SU-DHL-6 (cell line): ENCODE data around the gene LRPAP1.

Source experiments
- H2AFZ ChIP-seq: fragments of 200-600 bp; sonication (generic); 2 replicates; pipeline ENCODE4 v1.6.1; 2014; ENCODE audit warnings: low read depth, mild to moderate bottlenecking, moderate library complexity, mixed read lengths, antibody characterized with exemption, low read length; ENCODE audit not compliant: severe bottlenecking
- H3F3A ChIP-seq: fragments of 200-600 bp; shearing (Covaris generic); 2 replicates; pipeline ENCODE4 v1.6.0; 2016; ENCODE audit warnings: antibody characterized with exemption, mild to moderate bottlenecking; ENCODE audit not compliant: insufficient read depth
- H3K27ac ChIP-seq: fragments of 200-600 bp; sonication (generic); 2 replicates; pipeline ENCODE4 v1.5.1; 2016; ENCODE audit warnings: low read depth, mild to moderate bottlenecking, low read length, moderate library complexity, mixed read lengths
- H3K27me3 ChIP-seq: fragments of 200-600 bp; sonication (generic), shearing (Covaris generic); 2 replicates; pipeline ENCODE4 v1.6.0; 2014; ENCODE audit warnings: mild to moderate bottlenecking, low read length
- H3K36me3 ChIP-seq: fragments of 200-600 bp; sonication (generic); 2 replicates; pipeline ENCODE4 v1.6.1; 2014; ENCODE audit warnings: mild to moderate bottlenecking, low read length, mixed read lengths
- H3K4me2 ChIP-seq: fragments of 300-600, 200-600 bp; shearing (Covaris generic), sonication (generic); 2 replicates; pipeline ENCODE4 v1.6.0; 2014; ENCODE audit warnings: low read length, low read depth, mild to moderate bottlenecking; ENCODE audit not compliant: poor library complexity, severe bottlenecking
- H3K4me3 ChIP-seq: fragments of 200-600 bp; sonication (generic); 2 replicates; pipeline ENCODE4 v1.5.1; 2014; ENCODE audit warnings: antibody characterized with exemption, low read length, mild to moderate bottlenecking, mixed read lengths; ENCODE audit not compliant: insufficient read depth, poor library complexity, severe bottlenecking
- H3K79me2 ChIP-seq: fragments of 200-600 bp; sonication (generic); 2 replicates; pipeline ENCODE4 v1.6.1; 2014; ENCODE audit warnings: mild to moderate bottlenecking, low read length, moderate library complexity; ENCODE audit not compliant: insufficient read depth
- H3K9ac ChIP-seq: fragments of 200-600 bp; sonication (generic); 2 replicates; pipeline ENCODE4 v1.7.0; 2014; ENCODE audit warnings: mild to moderate bottlenecking, low read length
- H3K9me2 ChIP-seq: fragments of 200-600 bp; sonication (generic); replicated peaks from 2 replicates; pipeline ENCODE4 v1.6.1; 2014; ENCODE audit warnings: low read length; ENCODE audit not compliant: insufficient read depth
- H3K9me3 ChIP-seq: fragments of 200-600 bp; sonication (generic); 2 replicates; pipeline ENCODE4 v1.6.1; 2014; ENCODE audit warnings: low read length, mixed read lengths; ENCODE audit not compliant: insufficient read depth
- H4K20me1 ChIP-seq: fragments of 200-600 bp; sonication (generic); 2 replicates; pipeline ENCODE4 v1.6.1; 2014; ENCODE audit warnings: low read depth, mild to moderate bottlenecking, antibody characterized with exemption, low read length, moderate library complexity, mixed read lengths
- CTCF ChIP-seq: fragments of 200-600 bp; sonication (generic); IDR thresholded peaks from one replicate; pipeline ENCODE4 v1.5.1; 2017; ENCODE audit warnings: antibody characterized with exemption, mild to moderate bottlenecking, low read length, moderate library complexity; ENCODE audit not compliant: insufficient read depth, poor library complexity, severe bottlenecking
- EZH2phosphoT487 ChIP-seq: fragments of 200-600 bp; sonication (generic), shearing (Covaris generic); conservative IDR thresholded peaks from 2 replicates; pipeline ENCODE4 v1.6.1; 2018; ENCODE audit warnings: mild to moderate bottlenecking, antibody characterized with exemption, low read length, moderate library complexity, mixed read lengths

LRPAP1 gene

GRCh38 chr4:3514806-3515501 is 17.3 kb downstream of the LRPAP1 start:
- Histone ChIP-seq H3K9me3 (no peaks in the 10 kb centered on the region), H3K9me2 (no peaks in the 10 kb centered on the region), H3K27ac (no peak overlapping the region), H2AFZ (no peak overlapping the region), H3K27me3 (no peaks in the 10 kb centered on the region), H3K4me2 (no peak overlapping the region), H3K79me2 (no peaks in the 10 kb centered on the region), H3K9ac (no peak overlapping the region), H3F3A (no peaks in the 10 kb centered on the region), H3K36me3 (no peaks in the 10 kb centered on the region), H4K20me1 (no peaks in the 10 kb centered on the region), H3K4me3 (no peak overlapping the region)
- TF ChIP-seq CTCF, result no peak

- Histone ChIP-seq H4K20me1 (no peaks in the 10 kb centered on the region), H3K27me3 (no peaks in the 10 kb centered on the region), H2AFZ (no peak overlapping the region), H3K9me3 (no peaks in the 10 kb centered on the region), H3K36me3 (no peaks in the 10 kb centered on the region), H3F3A (no peaks in the 10 kb centered on the region), H3K27ac (no peak overlapping the region), H3K9me2 (no peaks in the 10 kb centered on the region), H3K79me2 (no peaks in the 10 kb centered on the region), H3K4me2 (no peak overlapping the region), H3K4me3 (no peak overlapping the region), H3K9ac (no peak overlapping the region)
- TF ChIP-seq EZH2phosphoT487 (no peak), CTCF (no peak)
These were observed 17.9 kb downstream of the LRPAP1 start for GRCh38 chr4:3514221-3514780.

GRCh38 chr4:3513807-3514206 is 18.4 kb downstream of the LRPAP1 start:
- H3K79me2 ChIP-seq, result no peaks in the 10 kb centered on the region
- TF ChIP-seq EZH2phosphoT487, result no peak
- TF ChIP-seq CTCF, result no peak
- no peaks in the 10 kb centered on the region for H3K9me2 ChIP-seq
- no peaks in the 10 kb centered on the region for H3F3A ChIP-seq
- no peaks in the 10 kb centered on the region for H3K36me3 ChIP-seq
- no peaks in the 10 kb centered on the region for H3K9me3 ChIP-seq
- no peak overlapping the region for H3K4me2 ChIP-seq
- H4K20me1 ChIP-seq, result no peaks in the 10 kb centered on the region
- no peak overlapping the region for H3K4me3 ChIP-seq
- no peak overlapping the region for H3K27ac ChIP-seq
- H3K9ac ChIP-seq, result no peak overlapping the region
- no peak overlapping the region for H2AFZ ChIP-seq
- no peaks in the 10 kb centered on the region for H3K27me3 ChIP-seq
